BJ (cell line): ENCODE results near the gene TNFRSF19. TPM values are rescaled to one million over a fixed set of nuclear protein-coding genes. Genes with fewer than 3 reads are reported as not detected.

Source experiments
- CTCF ChIA-PET: fragments of 350-600 bp; formaldehyde crosslinking; extraction: SDS; loops from one replicate; lab custom pipeline; 2021; ENCODE audit warnings: antibody characterized with exemption, inconsistent platforms; lab: Yijun Ruan, JAX
- POLR2A ChIA-PET: fragments of 300-600 bp; sonication (Branson Sonifier 250); formaldehyde crosslinking; extraction: SDS; loops from one replicate; lab custom pipeline; 2021; ENCODE audit warnings: antibody characterized with exemption; lab: Charles Lee
- DNase-seq: peaks from one replicate; pipeline ENCODE4 v3.0.0-alpha.2; 2011; ENCODE audit warnings: low read depth
- H3K27me3 ChIP-seq: 2 replicates; pipeline ENCODE4 v1.6.0; 2011; ENCODE audit warnings: low read length; ENCODE audit not compliant: control insufficient read depth, insufficient read depth
- H3K36me3 ChIP-seq: 2 replicates; pipeline ENCODE4 v1.5.1; 2011; ENCODE audit warnings: low read length; ENCODE audit not compliant: control insufficient read depth, insufficient read depth
- H3K4me3 ChIP-seq: 2 replicates; pipeline ENCODE4 v1.5.1; 2011; ENCODE audit warnings: low read depth, mild to moderate bottlenecking, control low read depth, low read length
- polyA plus RNA-seq: library from polyadenylated mRNA; depleted of rRNA; stranded (reverse); fragments of >200 nt; gene quantifications from 2 replicates; pipeline ENCODE4 v1.2.3, GENCODE V29; 2011
- TF ChIP-seq, protein P1 (sequence below): IDR thresholded peaks from 2 replicates; pipeline ENCODE4 v1.5.1; 2011; ENCODE audit warnings: low read depth, mild to moderate bottlenecking, control low read depth, inconsistent platforms, low read length, moderate library complexity; ENCODE audit not compliant: insufficient read depth

Gene TNFRSF19
- polyA plus RNA-seq, 1 experiment: 14.8 TPM

- Histone ChIP-seq H3K4me3 (no peak overlapping the region), H3K27me3 (no peaks in the 10 kb centered on the region), H3K36me3 (no peaks in the 10 kb centered on the region)
- DNase-seq: no peak
- CTCF ChIA-PET: no interaction called here
- TF ChIP-seq, protein P1, sequence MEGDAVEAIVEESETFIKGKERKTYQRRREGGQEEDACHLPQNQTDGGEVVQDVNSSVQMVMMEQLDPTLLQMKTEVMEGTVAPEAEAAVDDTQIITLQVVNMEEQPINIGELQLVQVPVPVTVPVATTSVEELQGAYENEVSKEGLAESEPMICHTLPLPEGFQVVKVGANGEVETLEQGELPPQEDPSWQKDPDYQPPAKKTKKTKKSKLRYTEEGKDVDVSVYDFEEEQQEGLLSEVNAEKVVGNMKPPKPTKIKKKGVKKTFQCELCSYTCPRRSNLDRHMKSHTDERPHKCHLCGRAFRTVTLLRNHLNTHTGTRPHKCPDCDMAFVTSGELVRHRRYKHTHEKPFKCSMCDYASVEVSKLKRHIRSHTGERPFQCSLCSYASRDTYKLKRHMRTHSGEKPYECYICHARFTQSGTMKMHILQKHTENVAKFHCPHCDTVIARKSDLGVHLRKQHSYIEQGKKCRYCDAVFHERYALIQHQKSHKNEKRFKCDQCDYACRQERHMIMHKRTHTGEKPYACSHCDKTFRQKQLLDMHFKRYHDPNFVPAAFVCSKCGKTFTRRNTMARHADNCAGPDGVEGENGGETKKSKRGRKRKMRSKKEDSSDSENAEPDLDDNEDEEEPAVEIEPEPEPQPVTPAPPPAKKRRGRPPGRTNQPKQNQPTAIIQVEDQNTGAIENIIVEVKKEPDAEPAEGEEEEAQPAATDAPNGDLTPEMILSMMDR: no peak
- POLR2A ChIA-PET: no interaction called here
Measured at GRCh38 chr13:23623394-23623793, 53.2 kb downstream of the TNFRSF19 start.

GRCh38 chr13:23626700-23627099, 56.5 kb downstream of the TNFRSF19 start:
- no peak for DNase-seq
- no peaks in the 10 kb centered on the region for H3K27me3 ChIP-seq
- no peak overlapping the region for H3K4me3 ChIP-seq
- CTCF ChIA-PET: no interaction called here
- no peaks in the 10 kb centered on the region for H3K36me3 ChIP-seq
- TF ChIP-seq, protein P1: no peak
- POLR2A ChIA-PET: no interaction called here

DNA sequence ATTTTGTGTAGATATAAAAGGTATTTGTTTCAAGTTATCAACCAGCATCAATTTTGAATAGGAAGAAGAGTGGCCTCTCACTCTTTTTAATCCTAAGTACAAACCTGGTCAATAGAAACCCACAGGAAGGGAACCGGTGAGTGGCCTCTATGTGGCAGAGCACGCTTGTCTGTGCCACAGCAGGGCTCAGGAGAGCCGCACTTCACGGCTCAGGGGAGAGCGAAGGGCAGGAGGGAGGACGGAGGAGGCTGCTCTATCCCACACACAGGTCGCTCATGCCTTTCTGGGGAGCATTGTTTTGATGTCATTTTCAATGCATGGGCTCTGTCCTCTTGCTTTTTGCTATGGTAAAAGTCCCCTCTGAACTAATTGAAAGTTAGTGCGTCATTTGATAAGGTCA, 57.2 kb downstream of the TNFRSF19 start:
- CTCF ChIA-PET: no interaction called here
- TF ChIP-seq, protein P1: no peak
- POLR2A ChIA-PET: no interaction called here
- no peaks in the 10 kb centered on the region for H3K36me3 ChIP-seq
- H3K27me3 ChIP-seq: no peaks in the 10 kb centered on the region
- DNase-seq: no peak
- H3K4me3 ChIP-seq: no peak overlapping the region

DNA sequence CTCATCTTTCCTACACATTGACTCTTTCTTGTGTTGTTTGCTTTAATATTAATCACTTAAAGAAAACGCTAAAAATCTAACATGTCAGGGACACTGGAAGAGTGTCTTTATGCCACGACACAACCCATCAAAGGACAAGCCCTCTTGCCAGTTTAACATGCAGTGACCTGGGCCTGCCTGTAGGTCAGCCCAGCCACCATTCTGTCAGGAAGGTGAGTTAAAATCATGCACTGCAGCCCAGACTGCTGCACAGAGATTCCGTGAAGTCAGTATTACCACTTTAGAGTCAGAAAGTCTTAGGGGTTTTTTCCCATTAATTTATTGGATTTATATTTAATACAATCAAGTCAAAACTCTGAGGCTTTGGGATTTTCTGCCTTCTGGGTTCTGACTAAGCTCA, 58.0 kb downstream of the TNFRSF19 start:
- Histone ChIP-seq H3K27me3 (no peaks in the 10 kb centered on the region), H3K4me3 (no peak overlapping the region), H3K36me3 (no peaks in the 10 kb centered on the region; the same call in 1 of the 2 replicates)
- DNase-seq: no peak
- CTCF ChIA-PET: no interaction called here
- TF ChIP-seq, protein P1: no peak
- POLR2A ChIA-PET: no interaction called here

DNA sequence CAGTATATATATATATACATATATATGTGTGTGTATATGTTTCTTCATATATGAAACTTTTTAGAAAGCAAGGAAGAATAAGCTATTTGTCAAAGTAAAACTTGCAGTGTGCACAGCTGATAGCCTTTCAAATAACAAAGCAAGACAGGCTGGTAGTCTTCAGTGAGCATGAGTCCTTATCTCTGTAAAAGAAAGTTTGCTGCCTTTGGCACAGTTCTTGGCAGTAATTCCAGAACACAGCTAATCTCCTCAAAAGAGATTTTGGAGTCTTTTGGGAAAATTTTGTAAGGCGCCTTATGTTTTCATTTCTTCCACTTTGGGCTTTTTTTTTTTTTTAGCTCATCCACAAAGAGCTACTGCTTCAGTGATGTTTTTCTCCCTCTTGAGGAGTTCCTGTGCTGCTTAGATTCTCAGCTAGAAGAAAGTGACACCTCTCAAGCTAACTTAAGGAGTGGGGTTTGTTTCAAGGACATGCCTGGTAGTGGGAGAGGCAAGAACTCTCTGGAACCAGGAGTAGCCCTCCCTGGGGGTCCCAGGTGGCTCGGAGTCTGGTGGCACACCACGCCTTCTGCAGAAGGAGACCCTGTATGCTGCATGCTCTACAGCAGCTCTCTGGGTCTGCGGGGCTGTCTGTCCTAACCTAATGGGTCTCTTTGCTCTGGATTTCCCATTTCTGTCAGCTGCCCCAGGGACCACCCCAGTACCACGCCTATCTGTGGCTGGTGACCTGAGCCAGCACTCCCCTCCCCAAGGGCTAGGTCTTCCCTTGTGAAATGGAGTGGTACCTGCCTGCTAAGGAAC, 58.8 kb downstream of the TNFRSF19 start:
- TF ChIP-seq, protein P1: no peak
- Histone ChIP-seq H3K4me3 (no peak overlapping the region), H3K27me3 (no peaks in the 10 kb centered on the region), H3K36me3 (no peaks in the 10 kb centered on the region; the same call in 1 of the 2 replicates)
- POLR2A ChIA-PET: interaction anchor here (0.6 kb wide), 1 partner anchor 1699 kb away, joined by 6 read pairs; no protein-coding TSS in a partner anchor
- CTCF ChIA-PET: no interaction called here
- DNase-seq: no peak
